HG03025 (cell line): ENCODE data around the gene SHC4.
"Not testable (repeated sequence)": the region's sequence is repeated elsewhere in the genome, so short reads cannot be mapped to it uniquely, and the experiment has no call there.

ENCODE experiments used
- ATAC-seq: cut with Tn5 transposase; IDR thresholded peaks from one replicate; pipeline ENCODE4 v1.9.1; 2021; ENCODE audit warnings: mild to moderate bottlenecking, moderate library complexity; ENCODE audit not compliant: unreplicated experiment, low FRiP score

SHC4 gene

GRCh38 chr15:48855501-48856440, 107.9 kb downstream of the SHC4 start:
- no peak for ATAC-seq

- ATAC-seq = not testable (repeated sequence)
These were observed 109.3 kb downstream of the SHC4 start for GRCh38 chr15:48854434-48854833.

- ATAC-seq = no peak
These were observed 111.8 kb downstream of the SHC4 start for GRCh38 chr15:48851956-48852355.

- no peak for ATAC-seq
These were observed 113.1 kb downstream of the SHC4 start for GRCh38 chr15:48850648-48851047.

DNA sequence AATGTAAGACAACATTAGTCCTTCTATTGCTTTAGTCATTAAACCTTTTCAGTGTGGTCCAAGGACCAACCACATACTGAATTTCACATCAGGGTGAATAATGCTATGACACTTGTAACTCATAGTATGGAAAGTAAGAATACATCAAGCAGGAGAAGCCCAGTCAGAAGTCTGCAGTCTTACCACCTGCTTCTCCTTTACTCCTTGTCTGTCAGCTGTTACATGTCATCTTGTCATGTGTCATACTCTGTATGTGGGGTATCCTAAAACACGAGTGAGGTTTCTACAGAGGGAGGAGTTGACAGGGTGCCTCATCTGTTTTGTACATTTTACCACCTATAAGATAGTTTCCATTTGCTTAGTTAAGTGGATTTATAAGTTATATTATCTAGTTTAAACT, 118.6 kb downstream of the SHC4 start:
- no peak for ATAC-seq

GRCh38 chr15:48842501-48842900, 121.2 kb downstream of the SHC4 start:
- ATAC-seq = no peak

DNA sequence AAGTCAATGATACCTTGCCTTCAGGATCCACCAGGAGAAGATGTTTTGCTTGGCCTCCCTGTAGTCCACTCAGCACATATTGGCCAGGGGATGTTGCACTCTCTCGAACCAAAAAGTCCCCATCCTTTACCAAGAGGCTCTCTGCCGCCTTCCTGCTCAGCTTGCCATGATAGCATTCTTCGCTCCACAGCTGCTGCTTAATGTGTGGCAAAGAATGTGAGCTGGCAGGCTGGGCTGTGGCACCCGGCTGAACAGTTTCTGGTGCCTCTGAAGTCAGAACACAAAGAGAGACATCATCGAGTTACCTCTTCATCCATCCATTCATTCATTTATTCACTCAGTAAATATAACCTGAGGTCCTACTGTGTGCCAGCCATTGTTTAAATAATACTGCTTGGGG, 129.0 kb downstream of the SHC4 start:
- no peak for ATAC-seq

GRCh38 chr15:48833526-48834239, 130.0 kb downstream of the SHC4 start:
- ATAC-seq = no peak

- no peak for ATAC-seq
These were observed 131.1 kb downstream of the SHC4 start for GRCh38 chr15:48832648-48833047.

DNA sequence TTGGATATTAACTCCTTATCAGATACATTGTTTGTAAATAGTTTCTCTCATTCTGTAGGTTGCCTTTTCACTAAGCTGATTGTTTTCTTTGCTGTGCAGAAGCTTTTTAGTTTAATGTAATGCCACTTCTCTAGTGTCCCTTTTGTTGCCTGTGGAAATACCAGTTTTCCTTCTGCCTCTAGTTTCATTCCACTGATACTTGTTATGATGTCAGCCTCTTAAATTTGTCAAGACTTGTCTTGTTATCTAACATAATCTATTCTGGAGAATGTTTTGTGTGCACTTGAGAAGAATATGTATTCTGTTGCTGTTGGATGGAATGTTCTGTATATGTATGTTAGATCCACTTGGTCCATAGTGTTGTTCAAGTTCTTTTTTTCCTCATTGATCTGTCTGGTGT, 134.8 kb downstream of the SHC4 start:
- ATAC-seq = no peak

GRCh38 chr15:48828471-48828870, 135.2 kb downstream of the SHC4 start:
- ATAC-seq = no peak

DNA sequence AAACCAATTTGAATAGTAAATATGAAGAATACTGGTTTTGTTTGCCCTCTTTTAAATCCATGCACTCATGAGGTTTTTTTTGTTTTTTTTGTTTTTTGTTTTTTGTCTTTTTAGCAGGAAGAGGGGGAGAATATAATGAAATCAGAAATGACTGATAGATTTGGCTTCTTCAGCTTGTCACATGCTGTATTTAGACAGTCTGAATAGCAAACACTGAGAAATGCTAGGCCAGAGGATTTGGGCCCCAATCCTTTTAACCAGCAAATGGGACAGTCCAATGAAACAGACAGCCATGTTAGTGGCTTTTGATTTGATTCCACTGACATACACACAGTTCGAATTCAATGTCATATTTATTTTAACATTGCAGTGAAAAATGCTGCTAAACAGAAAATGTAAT, 138.6 kb downstream of the SHC4 start:
- no peak for ATAC-seq

- no peak for ATAC-seq
These were observed 140.0 kb downstream of the SHC4 start for GRCh38 chr15:48823706-48824105.

DNA sequence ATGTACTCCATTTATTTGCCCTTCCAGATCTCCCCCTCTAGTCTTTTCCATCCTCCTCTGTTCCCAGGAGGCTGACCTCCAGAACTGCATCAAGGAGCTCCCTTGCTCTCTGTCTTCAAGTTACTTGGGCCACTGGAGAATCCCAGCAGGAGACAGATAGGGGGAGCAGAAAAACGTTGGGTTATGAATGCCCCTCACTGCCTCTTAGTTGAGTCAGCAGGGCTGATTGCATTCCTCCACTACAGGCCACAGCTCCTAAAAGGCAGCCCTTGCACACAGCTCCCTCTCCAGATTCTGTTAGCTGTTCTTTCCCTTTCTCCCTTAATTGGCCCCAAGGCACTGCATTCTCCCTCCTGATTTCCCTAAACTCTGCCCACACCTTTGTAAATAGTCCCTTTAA, 140.5 kb downstream of the SHC4 start:
- ATAC-seq = no peak

- no peak for ATAC-seq
These were observed 149.4 kb downstream of the SHC4 start for GRCh38 chr15:48814286-48814685.

DNA sequence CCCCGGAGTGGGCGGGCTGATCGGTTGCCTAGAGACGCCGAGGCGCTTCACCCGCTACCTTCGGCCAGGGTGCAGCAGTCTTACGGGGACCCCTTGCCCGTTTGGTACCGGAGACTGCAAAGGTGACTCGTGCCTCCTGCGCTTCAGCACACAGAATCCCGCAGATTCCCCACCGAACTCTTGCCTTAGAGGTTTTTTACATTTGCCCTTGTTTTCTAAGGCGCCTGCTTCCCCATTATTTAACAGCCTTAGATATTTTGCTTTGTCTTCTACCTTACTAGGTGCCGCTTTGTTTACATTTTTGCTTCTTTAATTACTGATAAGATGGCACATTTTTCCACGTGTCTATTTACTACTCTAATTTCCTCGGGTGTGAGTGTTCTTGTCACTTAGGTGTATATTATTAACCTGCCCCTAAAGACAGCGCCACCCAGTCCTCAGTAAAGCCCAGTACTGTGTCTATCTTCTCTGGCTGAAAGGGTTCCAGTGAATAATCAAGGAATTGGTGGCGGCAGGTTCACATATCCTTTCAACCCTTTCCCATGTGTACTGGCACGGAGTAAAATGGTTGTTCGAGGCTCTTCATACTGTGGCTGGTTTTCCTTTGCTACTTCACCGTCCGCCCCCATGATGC, 152.3 kb downstream of the SHC4 start:
- no peak for ATAC-seq

GRCh38 chr15:48810414-48811324, 153.1 kb downstream of the SHC4 start, which contains the start of gene CEP152:
Gene CEP152 (minus strand): TSS chr15:48811069. CDS start chr15:48805649, 5,420 bp downstream.
- peak; percentile 99 for ATAC-seq

DNA sequence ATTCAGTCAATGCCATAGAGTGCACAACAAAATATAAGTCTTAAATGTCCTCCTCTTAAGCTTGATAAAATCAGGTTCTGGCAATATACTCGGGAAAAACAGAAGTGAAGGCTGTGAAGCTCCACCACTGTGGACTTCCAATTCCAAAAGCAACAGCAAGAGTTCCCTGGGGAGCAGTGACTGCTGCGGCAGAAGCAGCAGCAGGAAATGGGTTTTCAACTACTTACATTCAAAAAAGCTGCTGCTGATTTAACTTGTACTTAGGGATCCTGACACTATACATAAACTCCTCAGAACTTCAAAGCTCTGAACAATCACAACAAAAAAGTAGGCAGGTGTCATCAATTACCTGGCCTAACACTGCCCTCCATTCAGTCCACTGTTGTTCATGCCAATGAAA, 157.6 kb downstream of the SHC4 start:
- ATAC-seq = no peak

DNA sequence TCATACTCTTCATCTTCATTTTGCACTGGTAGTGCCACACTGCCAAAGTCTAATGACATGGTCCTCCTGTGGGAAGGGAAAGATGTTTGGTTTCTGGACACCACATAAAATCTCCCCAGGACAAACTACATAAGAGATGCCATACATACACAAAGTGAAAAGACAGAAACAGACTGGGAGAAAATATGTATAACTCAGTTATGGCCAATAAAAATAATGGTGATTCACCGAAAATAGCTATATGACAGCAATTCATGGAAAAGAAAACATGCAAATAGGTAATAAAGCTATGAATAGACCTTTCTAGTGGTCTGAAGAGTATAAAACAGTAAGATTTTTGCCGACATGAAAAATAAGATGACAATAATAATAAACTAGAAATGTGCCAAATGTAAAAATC, 158.1 kb downstream of the SHC4 start:
- no peak for ATAC-seq

- no peak for ATAC-seq
These were observed 159.8 kb downstream of the SHC4 start for GRCh38 chr15:48803877-48804276.
